Measurements from ENCODE around the gene ID1. TPM values are rescaled to one million over a fixed set of nuclear protein-coding genes. Genes with fewer than 3 reads are reported as not detected.
A peak's percentile ranks its signal among the peaks of the same experiment; 100 is the strongest.

Gene ID1, protein sequence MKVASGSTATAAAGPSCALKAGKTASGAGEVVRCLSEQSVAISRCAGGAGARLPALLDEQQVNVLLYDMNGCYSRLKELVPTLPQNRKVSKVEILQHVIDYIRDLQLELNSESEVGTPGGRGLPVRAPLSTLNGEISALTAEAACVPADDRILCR
- polyA plus RNA-seq (2013, experiment 1 of 2; ENCODE audit: insufficient read length): 21.3 TPM
- 5.4 TPM for polyA plus RNA-seq (2013, experiment 2 of 2; ENCODE audit: insufficient read length)

DNA sequence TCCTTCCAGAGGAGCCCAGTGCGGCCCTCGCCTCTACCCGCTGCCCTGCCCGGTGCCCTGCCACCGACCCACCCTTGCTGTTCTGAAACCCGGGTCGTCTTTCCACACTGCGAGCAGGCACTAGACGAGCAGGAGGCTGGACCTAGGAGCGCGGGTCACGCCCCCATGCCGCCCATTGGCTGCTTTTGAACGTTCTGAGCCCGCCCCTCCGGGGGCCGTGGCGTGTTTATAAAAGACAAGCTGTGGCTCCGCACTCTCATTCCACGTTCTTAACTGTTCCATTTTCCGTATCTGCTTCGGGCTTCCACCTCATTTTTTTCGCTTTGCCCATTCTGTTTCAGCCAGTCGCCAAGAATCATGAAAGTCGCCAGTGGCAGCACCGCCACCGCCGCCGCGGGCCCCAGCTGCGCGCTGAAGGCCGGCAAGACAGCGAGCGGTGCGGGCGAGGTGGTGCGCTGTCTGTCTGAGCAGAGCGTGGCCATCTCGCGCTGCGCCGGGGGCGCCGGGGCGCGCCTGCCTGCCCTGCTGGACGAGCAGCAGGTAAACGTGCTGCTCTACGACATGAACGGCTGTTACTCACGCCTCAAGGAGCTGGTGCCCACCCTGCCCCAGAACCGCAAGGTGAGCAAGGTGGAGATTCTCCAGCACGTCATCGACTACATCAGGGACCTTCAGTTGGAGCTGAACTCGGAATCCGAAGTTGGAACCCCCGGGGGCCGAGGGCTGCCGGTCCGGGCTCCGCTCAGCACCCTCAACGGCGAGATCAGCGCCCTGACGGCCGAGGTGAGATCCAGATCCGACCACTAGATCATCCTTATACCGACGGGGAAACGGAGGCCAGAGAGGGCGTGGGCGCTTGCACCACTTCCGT, at the start of gene ID1:
Gene ID1, plus strand, starts transcription at position 259 of the 871 bp plus-strand sequence. Its CDS starts 99 bp downstream, at position 358.
- DNase-seq: peak; percentile 94

DNA sequence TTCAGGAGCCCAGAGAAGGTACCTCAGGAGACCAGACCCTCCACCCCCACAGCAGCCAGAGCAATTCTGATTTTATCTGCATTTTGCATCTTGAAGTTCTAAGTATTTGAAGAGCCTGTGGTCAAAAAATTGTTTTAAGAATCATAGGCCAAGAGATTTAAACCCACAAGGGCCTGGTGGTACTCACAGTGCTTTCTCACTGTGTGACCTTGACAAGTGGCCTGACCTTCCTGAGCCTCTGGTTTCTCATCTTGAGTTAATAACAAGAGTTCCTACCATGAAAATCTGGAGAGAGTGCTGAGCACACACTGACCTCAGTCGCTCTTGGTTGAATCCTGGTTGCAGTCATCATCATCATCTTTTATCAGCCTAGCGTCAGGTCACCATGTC, 45.4 kb upstream of the ID1 start:
- no peak for DNase-seq

DNA sequence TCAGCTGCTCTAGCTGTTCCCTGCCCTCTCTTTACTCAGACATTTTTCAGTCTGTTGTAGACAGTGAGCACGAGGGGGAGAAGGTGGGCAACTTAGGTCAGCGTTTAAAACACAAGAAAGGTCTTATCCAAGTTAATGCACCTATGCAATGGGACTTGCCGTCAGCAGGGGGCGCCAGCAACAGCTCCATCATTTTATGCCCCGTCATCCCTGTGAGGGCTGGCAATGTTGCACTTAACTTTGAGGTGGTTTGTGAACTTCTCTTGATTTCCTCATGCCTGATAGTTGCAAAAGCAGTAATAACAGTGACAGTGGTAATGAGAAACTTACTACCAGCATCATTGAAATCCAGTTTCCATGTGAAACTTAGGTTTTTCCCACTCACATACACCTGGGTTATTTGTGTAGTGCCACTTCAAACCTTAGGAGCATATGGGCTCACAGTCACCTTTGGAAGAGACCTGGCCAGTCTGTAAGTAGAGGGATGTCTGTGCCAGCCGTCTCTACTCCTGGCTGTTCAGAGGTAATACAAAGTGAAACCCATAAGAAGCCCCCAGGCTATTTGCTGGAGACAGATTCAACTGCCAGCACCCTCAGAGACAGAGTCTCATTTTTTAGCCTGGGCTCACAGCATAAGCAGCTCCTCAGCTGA, 44.9 kb upstream of the ID1 start:
- peak; percentile 79 for DNase-seq

DNA sequence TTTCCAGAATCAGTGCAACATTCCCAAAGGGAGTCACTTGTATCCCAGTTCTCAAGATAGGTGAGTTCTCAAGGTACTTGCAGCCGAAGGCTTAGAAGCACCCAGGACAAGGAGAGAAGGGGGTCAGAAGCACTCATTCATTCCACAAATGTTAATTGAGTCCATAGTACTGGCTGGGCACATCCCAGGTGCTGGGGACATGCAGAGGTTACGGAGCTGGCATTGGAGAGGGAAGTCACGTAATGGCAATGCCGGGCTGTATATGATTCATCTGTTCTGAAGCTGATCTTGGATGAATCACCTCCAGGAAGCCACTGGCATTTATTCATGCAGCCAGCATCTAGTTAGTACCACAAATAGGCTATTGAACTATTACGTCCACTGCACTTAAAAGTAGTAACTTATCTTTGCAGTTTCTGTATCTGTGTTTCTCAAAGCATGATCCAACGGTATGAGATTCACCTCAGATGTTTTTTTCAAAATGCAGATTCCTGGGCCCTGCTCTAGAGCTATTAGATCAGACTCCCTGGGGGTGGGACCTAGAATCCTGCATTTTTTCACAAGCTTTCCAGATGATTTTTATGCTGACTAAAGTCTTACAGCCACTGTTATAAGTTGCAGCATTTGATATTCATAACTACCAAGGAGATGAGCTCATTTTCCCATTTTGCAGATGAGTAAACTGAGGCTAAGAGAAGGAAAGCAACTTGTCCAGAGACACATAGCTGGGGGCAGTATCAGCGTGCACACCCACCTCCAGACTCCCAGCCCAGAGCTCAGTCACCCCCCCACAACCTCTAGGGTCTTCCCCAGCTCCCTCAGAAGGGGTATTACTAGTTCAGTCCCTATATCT, 44.1 kb upstream of the ID1 start:
- DNase-seq: peak; percentile 96

DNA sequence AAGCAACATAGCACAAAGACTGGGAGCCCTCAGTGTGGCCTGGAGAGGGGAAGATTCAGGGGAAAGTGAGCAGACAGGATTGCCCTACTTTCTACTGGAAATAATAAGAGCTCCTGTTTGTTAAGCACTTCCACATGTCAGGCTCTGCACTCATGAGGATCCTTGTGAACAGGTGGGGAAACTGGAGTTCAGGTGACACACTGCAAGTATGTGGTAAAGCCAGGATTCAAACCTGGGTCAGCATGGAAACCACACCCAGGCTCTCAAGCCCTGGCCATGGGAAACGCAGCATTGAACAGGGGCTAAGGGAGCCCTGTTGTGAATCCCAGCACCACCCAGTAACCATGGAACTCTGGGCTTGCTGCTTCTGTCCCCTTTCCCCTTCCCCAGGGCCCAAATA, 42.8 kb upstream of the ID1 start:
- DNase-seq: no peak

DNA sequence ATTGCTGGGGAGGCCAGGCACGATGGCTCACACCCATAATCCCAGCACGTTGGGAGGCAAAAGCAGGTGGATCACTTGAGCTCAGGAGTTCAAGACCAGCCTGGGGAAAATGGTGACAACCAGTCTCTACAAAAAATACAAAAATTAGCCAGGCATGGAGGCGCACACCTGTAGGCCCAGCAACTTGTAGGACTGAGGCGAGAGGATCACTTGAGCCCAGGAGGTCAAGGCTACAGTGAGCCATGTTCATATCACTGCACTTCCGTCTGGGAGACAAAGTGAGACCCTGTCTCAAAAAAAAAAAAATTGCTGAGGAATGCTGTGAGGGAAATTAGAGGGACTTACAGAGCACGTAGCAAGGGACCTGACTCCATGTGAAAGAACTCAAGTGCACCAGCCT, 40.8 kb upstream of the ID1 start:
- DNase-seq: no peak

DNA sequence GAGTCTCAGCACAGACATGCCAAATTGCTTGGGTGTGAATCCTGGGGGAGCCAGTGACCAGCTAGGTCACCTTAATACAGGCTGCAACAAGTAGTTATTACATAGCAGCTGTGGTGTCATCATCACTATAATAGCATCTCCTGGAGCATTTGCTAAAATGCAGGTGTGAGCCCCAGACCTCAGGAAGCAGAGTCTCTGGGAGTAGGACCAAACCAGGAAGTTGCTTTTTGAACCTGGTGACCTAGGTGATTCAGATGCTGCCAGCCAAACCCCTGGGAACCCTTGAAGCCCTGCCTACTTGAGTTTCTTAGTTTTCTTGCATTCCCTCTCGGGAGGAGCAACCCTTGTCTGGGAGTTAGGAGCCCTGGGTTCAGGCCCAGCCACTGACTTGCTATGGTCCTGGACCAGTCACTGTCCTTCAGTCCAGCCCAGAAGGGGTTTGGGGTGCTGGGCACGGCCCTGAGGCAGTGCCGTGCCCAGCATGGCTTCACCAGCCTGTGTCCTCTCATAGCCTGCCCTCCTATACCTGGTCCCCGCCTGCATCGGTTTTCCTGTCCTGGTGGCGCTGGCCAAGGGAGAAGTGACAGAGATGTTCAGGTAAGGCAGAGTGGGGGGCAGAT, 39.3 kb upstream of the ID1 start:
- no peak for DNase-seq

DNA sequence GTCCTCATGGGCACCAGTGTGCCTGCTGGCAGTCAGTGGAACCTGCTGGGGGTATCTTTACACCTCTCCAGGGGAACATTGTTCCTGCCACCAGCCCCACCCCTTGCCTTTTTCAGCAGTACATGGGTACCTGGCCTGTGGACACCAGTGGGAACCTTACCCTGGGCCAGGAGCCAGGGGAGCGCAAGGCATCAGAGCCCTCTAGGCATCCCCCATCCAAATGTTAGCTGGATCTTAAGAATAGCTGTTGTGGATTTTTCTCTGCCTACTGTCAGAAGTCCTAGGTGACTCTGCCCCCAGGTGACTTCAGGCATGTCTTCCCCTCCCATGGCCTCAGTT, 38.8 kb upstream of the ID1 start:
- no peak for DNase-seq

DNA sequence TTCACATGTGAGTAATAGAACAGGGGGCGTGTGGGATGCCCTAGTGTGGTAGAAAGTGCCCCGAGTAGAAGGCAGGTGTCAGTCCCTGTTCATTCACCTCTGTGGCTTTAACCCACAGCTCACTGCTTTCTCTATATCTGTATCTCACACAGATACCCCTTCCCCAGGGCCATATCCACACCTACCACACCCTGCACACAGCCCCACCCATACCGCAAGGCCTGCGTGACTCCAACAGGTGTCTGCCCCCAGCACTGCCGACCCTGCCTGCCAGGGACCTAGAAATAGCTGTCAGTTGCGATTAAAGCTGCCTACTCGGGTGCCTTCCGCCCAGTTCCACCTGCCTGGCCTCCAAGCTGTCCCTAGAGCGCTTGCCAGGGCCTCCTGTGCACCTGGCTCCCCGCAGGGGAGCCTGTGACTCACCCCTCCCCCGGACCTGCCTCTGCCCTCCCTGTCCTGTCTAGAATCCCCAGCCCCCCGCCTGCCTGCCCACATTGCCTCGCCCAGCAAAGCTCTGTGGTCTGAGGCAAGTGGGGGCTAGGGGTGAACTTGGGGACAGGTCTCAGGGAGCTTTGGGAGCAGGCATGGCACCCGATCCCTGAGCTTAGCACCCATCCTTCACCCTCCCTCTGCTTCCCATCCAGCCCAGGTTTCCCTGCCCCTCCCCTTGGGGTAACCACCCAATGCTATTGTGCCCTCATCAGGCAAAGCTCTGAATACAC, 38.3 kb upstream of the ID1 start:
- no peak for DNase-seq

DNA sequence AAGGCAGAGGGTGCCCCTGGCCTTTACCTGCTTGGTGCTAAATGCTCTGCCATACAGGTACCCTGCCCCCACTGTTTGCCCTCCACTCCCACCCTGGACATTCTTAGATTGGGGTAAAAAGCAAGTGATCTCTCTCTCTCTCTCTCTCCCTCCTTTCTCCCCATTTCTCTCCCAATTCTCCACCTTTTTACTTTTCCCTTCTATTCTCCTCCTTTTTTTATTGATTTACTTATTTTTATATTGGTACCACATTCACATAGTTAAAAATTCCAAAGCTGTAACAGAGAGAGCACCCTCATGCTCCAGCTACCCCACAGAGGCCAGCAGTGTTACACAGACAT, 37.7 kb upstream of the ID1 start:
- DNase-seq: no peak

DNA sequence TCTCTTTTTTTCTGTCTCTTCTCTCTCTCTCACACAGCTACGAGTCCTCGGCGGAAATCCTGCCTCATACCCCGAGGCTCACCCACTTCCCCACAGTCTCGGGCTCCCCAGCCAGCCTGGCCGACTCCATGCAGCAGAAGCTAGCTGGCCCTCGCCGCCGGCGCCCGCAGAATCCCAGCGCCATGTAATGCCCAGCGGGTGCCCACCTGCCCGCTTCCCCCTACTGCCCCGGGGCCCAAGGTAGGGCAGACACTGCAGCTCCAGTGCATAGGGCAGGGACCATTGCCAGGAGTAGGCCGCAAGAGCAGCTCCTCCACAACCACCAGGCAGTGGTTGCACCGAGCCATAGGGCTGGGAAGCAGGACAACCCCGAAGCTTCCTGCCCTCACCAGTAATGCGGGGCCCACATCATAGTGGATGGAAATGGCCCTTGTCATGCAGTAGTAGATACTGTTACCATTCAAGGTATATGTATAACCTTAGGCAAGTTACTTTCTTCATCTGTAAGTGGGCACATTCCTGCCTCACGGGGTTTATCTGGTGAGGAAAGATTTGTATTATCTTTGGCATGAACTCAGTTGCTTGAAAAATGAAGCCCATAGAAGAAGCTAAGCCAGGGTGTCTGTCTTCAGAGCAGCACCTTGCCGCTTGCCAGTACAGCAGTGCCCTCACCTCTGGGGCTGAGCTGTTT, 36.9 kb upstream of the ID1 start:
- peak; percentile 48 for DNase-seq

DNA sequence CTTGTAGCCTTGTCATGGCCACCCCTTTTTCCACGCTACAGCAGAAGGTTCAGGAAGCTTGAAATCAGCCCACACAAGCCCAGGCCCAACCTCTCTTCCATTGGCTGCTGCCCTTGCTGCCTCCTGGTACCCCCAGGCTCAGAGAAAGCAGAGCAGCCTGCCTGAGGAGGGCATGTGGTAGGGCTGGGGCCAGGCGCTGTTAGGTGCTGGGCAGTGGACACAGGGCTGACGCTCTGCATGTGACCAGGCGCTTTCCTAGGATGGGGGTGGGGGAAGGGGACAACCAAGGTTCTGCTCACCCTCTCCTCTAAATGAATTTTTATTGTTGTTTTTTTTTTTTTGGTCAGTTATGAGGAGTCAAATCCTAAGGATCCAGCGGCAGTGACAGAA, 36.3 kb upstream of the ID1 start:
- DNase-seq: no peak

DNA sequence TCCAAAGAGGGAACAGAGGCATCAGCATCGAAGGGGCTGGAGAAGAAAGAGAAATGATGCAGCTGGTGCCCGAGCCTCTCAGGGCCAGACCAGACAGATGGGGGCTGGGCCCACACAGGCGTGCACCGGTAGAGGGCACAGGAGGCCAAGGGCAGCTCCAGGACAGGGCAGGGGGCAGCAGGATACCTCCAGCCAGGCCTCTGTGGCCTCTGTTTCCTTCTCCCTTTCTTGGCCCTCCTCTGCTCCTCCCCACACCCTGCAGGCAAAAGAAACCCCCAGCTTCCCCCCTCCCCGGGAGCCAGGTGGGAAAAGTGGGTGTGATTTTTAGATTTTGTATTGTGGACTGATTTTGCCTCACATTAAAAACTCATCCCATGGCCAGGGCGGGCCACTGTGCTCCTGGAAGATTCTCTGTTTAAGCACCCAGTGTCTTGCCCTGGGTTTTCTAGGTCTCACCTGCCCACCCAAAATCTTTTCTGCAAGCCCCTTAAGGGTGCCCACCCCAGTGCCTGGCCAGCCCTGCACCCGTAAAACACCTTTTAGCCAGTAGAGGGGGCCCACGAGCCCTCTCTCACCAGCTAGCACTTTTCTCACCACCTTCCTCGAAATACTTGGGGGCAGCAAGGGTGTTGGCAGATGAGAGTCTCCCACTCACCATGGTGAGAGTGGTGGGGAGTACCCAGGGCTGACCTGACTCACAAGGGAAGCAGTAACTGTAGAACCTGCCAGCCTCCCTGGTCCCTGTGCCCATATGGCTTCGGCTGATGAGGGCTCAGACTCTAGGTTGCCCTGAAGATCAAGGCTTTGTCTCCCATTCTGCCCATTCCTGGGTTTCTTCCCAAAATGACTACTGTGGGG, 35.7 kb upstream of the ID1 start:
- DNase-seq: peak; percentile 57

DNA sequence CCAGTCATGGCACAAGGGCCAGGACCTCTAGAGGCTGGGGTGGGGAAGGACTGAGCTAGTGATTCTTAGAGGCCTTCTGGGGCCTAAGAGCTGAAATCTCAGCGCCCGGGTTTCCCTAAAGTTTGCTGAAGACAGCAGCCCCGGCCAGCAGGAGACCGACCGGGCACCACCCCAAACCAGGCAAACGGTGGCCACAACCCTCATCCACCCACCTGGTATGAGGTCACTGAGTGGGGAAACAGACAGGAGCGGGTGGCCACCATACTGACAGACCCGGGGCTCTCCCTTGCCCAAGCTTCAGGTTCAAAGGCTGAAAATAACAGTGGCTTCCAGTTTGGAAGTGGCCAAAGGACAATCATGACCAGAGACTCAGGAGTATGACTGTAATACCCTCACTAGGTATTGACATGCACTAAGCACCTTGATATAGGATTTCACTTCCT, 35.0 kb upstream of the ID1 start:
- no peak for DNase-seq

DNA sequence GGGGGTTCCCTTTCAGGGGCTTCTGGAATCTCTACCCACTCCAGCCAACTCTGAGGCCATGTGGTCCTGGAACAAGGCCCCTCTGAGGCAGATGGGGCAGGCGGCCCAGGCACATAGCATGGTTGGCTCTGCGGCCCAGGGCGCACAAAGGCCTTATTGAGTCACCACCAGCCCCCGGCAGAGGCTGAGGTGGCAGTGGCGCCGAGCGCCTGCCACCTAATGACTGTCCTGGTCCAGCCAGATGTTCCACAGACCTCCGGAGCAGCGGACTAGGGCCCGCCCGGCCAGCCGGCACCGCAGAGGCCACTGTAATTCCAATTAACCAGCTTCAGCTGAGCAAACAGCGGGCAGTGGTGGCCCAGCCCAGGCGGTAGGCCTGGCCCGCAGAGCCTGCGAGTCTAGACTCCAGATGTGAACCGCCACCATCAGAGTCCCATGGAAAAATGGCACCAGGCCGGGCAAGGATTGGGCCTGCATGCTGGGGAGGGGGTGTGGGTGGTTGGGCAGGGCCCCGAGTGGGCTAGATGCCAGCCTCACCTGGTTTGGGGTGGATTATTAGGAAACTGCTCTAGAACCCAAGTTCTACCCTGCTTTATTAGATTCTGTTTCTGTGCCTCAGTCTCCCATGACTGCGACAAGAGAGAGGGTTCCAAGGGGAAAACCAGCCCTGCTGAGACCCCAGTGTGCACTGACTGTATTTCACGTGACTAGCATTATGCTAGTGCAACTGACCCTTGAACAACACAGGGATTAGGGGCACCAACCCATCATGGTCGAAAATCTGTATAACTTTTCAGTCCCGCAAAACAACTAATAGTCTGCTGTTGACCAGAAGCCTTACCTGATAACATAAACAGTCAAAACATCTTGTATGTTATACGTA, 34.1 kb upstream of the ID1 start:
- DNase-seq: peak; percentile 81

DNA sequence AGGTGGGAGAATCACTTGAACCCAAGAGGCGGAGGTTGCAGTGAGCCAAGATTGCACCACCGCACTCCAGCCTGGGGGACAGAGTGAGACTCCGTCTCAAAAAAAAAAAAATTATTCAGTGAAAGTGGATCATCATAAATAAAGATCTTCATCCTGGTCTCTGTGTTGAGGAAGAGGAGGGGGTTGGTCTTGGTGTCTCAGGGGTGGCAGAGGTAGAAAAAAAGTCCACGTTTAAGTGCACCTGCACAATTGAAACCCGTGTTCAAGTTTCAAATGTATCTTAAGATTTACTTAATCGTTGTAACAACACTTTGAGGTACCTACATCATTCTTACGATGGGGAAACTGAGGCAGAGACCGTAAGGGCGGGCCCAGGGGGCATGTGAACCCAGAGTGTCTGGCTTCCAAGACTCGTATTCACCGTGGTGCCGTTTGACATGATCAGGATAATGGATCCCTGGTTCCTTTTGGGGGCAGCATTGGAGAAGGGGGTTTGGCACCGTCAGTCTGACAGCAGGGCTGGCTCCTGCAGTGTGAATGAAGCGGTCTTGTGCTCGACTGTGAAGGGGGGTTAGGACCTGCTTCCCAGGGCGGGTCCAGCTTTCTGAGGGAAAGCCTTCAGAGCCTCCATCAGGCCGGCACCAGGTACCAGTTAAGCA, 32.9 kb upstream of the ID1 start:
- DNase-seq: no peak

DNA sequence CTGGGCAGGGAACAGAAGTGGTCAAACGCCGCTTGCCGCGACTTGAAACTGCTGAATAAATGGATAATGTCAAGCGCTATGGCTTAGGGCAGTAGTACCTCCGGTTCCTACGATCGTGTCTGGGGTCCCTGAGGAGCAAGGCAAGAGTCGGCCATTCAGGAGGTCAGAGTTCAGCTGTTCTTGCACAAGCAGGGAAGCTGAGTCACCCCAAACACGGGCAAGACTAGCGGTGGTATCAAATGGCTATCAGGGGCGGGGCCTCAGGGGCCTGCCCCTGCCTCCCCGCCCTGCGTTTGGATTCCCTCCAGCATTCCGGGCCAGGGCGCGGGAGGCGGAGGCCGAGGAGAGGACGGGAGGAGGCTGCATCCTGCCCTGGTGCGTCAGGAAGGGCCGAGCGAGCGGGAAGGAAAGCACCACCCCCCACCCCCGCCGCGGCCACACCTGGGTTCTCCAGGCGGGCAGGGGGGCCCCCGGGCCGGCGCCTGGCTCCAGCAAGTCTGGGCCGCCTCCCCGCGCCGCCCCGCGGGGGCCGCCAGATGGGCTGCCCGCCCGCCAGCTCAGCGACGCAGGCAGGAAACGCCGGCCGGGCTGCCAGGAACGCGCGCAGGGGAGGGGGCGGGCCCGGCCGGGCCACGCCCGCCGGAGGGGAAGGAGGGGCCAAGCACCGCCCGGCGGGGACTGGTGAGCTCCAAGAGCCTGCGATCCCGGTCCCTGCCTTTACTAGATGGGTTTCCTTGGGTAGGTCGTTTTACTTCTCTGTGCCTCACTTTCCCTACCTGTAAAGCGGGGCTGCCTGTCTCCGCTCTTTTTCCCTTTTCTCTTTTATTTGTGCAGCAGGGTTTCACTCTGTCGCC, 32.2 kb upstream of the ID1 start:
- peak; percentile 98 for DNase-seq

All from fibroblast of skin of back (primary cell).